Trophoblast cell (in vitro differentiated cells and primary cell): ENCODE results near the gene PORCN.

Source experiments
- DNase-seq, 2 donors: peaks; one replicate each; pipeline ENCODE4 v3.0.0-alpha.2; 2016
- H2AFZ ChIP-seq: 2 replicates; pipeline ENCODE4 v1.6.1; 2013; ENCODE audit warnings: low read length, moderate library complexity, mild to moderate bottlenecking; ENCODE audit not compliant: insufficient read depth, poor library complexity
- H2AK5ac ChIP-seq: 2 replicates; pipeline ENCODE4 v1.6.1; 2013; ENCODE audit warnings: mild to moderate bottlenecking, low read length
- H2BK120ac ChIP-seq: 2 replicates; pipeline ENCODE4 v1.6.1; 2013; ENCODE audit warnings: low read length, mild to moderate bottlenecking, moderate library complexity; ENCODE audit not compliant: insufficient read depth, poor library complexity
- H2BK12ac ChIP-seq: 2 replicates; pipeline ENCODE4 v1.6.1; 2013; ENCODE audit warnings: mild to moderate bottlenecking, low read length, moderate library complexity
- H2BK5ac ChIP-seq: 2 replicates; pipeline ENCODE4 v1.6.1; 2013; ENCODE audit warnings: low read length, low read depth, moderate library complexity, mild to moderate bottlenecking; ENCODE audit not compliant: poor library complexity
- H3K14ac ChIP-seq: 2 replicates; pipeline ENCODE4 v1.6.1; 2013; ENCODE audit warnings: mild to moderate bottlenecking, low read length
- H3K18ac ChIP-seq: 2 replicates; pipeline ENCODE4 v1.6.1; 2013; ENCODE audit warnings: mild to moderate bottlenecking, low read length
- H3K23ac ChIP-seq: 2 replicates; pipeline ENCODE4 v1.6.1; 2013; ENCODE audit warnings: low read length
- H3K27ac ChIP-seq: 2 replicates; pipeline ENCODE4 v1.5.1; 2013; ENCODE audit warnings: low read depth, mild to moderate bottlenecking, inconsistent platforms, low read length, moderate library complexity
- H3K27me3 ChIP-seq: 2 replicates; pipeline ENCODE4 v1.6.1; 2013; ENCODE audit warnings: inconsistent platforms, mild to moderate bottlenecking, low read length, moderate library complexity; ENCODE audit not compliant: insufficient read depth
- H3K36me3 ChIP-seq, 2 experiments: 1 replicate in 1 of 2; 2 replicates in 1 of 2; pipeline ENCODE4 v1.6.1; 2013; ENCODE audit warnings: low read length in 2 of 2, mild to moderate bottlenecking in 2 of 2, moderate library complexity in 1 of 2; ENCODE audit not compliant: insufficient read depth in 2 of 2, control insufficient read depth in 1 of 2
- H3K4ac ChIP-seq: 2 replicates; pipeline ENCODE4 v1.6.1; 2013; ENCODE audit warnings: low read depth, mild to moderate bottlenecking, low read length, moderate library complexity
- H3K4me1 ChIP-seq, 2 experiments: 1 replicate in 1 of 2; 2 replicates in 1 of 2; pipeline ENCODE4 v1.6.1; 2013; ENCODE audit warnings: low read length in 2 of 2, mild to moderate bottlenecking in 2 of 2, moderate library complexity in 1 of 2; ENCODE audit not compliant: insufficient read depth in 2 of 2, control insufficient read depth in 1 of 2
- H3K4me2 ChIP-seq: 2 replicates; pipeline ENCODE4 v1.6.1; 2013; ENCODE audit warnings: inconsistent platforms, mild to moderate bottlenecking, low read length, moderate library complexity
- H3K4me3 ChIP-seq: 2 replicates; pipeline ENCODE4 v1.5.1; 2013; ENCODE audit warnings: mild to moderate bottlenecking, low read depth, low read length, inconsistent platforms
- H3K79me1 ChIP-seq: one replicate; pipeline ENCODE4 v1.6.1; 2013; ENCODE audit warnings: low read length
- H3K79me2 ChIP-seq: 2 replicates; pipeline ENCODE4 v1.6.1; 2013; ENCODE audit warnings: low read length, mild to moderate bottlenecking; ENCODE audit not compliant: control insufficient read depth, insufficient read depth, poor library complexity
- H3K9ac ChIP-seq: 2 replicates; pipeline ENCODE4 v1.6.1; 2013; ENCODE audit warnings: mild to moderate bottlenecking, low read length
- H3K9me3 ChIP-seq: 2 replicates; pipeline ENCODE4 v1.6.1; 2013; ENCODE audit warnings: low read depth, mild to moderate bottlenecking, control low read depth, inconsistent platforms, low read length; ENCODE audit not compliant: insufficient read depth
- H4K12ac ChIP-seq: 2 replicates; pipeline ENCODE4 v1.6.1; 2013; ENCODE audit warnings: low read depth, mild to moderate bottlenecking, low read length, moderate library complexity
- H4K8ac ChIP-seq: 2 replicates; pipeline ENCODE4 v1.6.1; 2013; ENCODE audit warnings: low read depth, mild to moderate bottlenecking, low read length, moderate library complexity
- H4K91ac ChIP-seq: one replicate; pipeline ENCODE4 v1.6.1; 2013; ENCODE audit warnings: low read depth, mild to moderate bottlenecking, low read length, moderate library complexity
- WGBS: extraction: QIAGEN DNeasy Blood & Tissue Kit; methylation state at CpG from one replicate; pipeline ENCODE4 v1.1.7; 2013; ENCODE audit warnings: missing lambda C conversion rate; ENCODE audit not compliant: insufficient read length, insufficient coverage; ENCODE audit errors: extremely low coverage; 5-methylcytosine and 5-hydroxymethylcytosine counted together

Gene PORCN

DNA sequence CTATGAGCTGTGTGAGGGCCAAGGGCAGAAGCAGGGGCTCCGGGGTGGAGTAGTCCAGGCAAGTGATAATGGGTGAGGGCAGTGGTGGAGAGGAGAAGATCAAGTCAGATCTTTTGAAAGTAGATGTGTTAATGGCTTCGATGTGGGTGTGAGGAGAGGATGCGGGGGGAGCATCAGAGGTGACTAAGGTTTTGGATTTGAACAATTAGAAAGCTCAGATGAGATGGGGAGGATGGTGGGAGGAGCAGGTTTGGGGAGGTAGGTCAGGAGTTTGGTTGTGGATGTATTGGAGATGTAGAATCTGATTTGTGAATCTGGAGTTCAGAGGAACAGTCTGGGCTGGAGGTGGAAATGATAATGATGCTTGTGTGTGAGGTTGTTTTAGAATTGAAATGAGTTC lies 28.2 kb upstream of the PORCN start:
- H3K14ac ChIP-seq: no peak overlapping the region
- no peak overlapping the region for H2BK12ac ChIP-seq
- no peak for DNase-seq
- no peak overlapping the region for H3K18ac ChIP-seq
- no peak overlapping the region for H3K27ac ChIP-seq
- H3K4me2 ChIP-seq: no peak overlapping the region
- H4K8ac ChIP-seq: no peak overlapping the region
- H3K36me3 ChIP-seq: peaks cover 35 to 43% of the 10 kb centered on the region in 2 experiments
- H3K27me3 ChIP-seq: no peaks in the 10 kb centered on the region
- H3K79me2 ChIP-seq: peaks cover 8% of the 10 kb centered on the region
- no peak overlapping the region for H2AFZ ChIP-seq
- H3K23ac ChIP-seq: no peak overlapping the region
- no peak overlapping the region for H2BK120ac ChIP-seq
- H2AK5ac ChIP-seq: no peak overlapping the region
- WGBS: no CpG with 5 or more reads among the region's 3 CpGs
- no peak overlapping the region for H3K4ac ChIP-seq
- no peak overlapping the region for H4K12ac ChIP-seq
- H2BK5ac ChIP-seq: no peak overlapping the region
- no peak overlapping the region for H3K4me3 ChIP-seq
- H3K4me1 ChIP-seq: peaks cover 0 to 3% of the 10 kb centered on the region in 2 experiments
- no peaks in the 10 kb centered on the region for H3K9me3 ChIP-seq
- H4K91ac ChIP-seq: no peak overlapping the region
- H3K79me1 ChIP-seq: peaks cover 9% of the 10 kb centered on the region
- no peak overlapping the region for H3K9ac ChIP-seq

DNA sequence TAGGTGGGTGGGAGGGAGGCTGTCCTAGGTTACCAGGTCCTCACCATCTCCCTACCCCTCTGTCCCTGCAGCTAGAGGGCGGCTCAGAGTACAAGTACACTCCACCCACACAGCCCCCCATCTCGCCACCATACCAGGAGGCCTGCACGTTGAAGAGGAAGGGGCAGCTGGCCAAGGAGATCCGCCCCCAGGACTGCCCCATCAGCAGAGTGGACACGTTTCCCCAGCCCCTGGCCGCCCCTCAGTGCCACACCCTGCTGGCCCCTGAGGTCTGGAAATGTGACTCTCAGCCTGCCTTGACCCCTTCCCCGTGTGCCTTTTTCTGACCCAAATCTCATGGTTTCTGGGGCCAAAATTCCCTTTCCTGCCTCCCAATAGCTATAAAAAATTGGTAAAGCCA lies 26.3 kb upstream of the PORCN start:
- Histone ChIP-seq H3K4ac (no peak overlapping the region), H3K27ac (no peak overlapping the region), H3K4me3 (no peak overlapping the region), H3K23ac (no peak overlapping the region), H3K36me3 (peaks cover 35 to 43% of the 10 kb centered on the region in 2 experiments), H4K91ac (no peak overlapping the region), H2AFZ (no peak overlapping the region), H3K27me3 (no peaks in the 10 kb centered on the region), H3K14ac (no peak overlapping the region), H3K9me3 (no peaks in the 10 kb centered on the region), H4K8ac (no peak overlapping the region), H3K79me1 (no peaks in the 10 kb centered on the region), H3K4me1 (no peaks in the 10 kb centered on the region), H3K9ac (no peak overlapping the region), H3K79me2 (no peaks in the 10 kb centered on the region), H2AK5ac (no peak overlapping the region), H2BK5ac (no peak overlapping the region), H2BK12ac (no peak overlapping the region), H3K4me2 (no peak overlapping the region), H4K12ac (peak overlapping the region; percentile 30), H3K18ac (no peak overlapping the region), H2BK120ac (no peak overlapping the region)
- WGBS: no CpG with 5 or more reads among the region's 7 CpGs
- DNase-seq: no peak

DNA sequence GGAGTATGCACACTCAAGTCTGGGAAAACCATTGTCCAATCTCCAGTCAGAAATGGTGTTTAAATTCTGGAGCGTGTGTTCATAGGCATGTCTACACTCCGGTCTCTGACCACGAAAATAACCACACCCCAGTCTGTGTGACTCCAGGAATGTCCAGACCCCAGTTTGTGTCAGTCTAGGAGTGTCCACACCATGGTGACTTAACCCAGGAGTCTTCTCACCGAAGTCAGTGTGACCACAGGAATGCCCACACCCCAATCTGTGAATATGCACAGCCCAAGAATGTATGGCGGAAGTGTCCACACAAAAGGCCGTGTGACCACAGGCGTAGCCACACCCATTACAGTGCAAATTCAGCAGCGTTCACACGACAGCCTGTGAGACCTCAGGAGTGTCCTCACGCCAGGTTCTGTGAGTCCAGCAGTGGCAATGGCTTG lies 21.4 kb upstream of the PORCN start:
- peak; percentile 67 to 68 for DNase-seq
- Histone ChIP-seq H2AK5ac (no peak overlapping the region), H3K4me1 (peaks cover 4 to 10% of the 10 kb centered on the region in 2 experiments), H3K4me3 (no peak overlapping the region), H2AFZ (no peak overlapping the region), H3K36me3 (peaks cover 10 to 12% of the 10 kb centered on the region in 2 experiments), H3K27ac (peak overlapping the region; percentile 73), H2BK12ac (no peak overlapping the region), H4K8ac (no peak overlapping the region), H3K27me3 (no peaks in the 10 kb centered on the region), H2BK5ac (peak overlapping the region; percentile 38), H3K14ac (peak overlapping the region; percentile 18), H3K4ac (no peak overlapping the region), H2BK120ac (no peak overlapping the region), H3K79me1 (peaks cover 3% of the 10 kb centered on the region), H3K79me2 (no peaks in the 10 kb centered on the region), H3K9ac (no peak overlapping the region), H3K23ac (no peak overlapping the region), H3K9me3 (peaks cover 5% of the 10 kb centered on the region), H3K18ac (no peak overlapping the region), H3K4me2 (no peak overlapping the region), H4K91ac (peak overlapping the region; percentile 55), H4K12ac (no peak overlapping the region)
- no CpG with 5 or more reads among the region's 10 CpGs for WGBS

DNA sequence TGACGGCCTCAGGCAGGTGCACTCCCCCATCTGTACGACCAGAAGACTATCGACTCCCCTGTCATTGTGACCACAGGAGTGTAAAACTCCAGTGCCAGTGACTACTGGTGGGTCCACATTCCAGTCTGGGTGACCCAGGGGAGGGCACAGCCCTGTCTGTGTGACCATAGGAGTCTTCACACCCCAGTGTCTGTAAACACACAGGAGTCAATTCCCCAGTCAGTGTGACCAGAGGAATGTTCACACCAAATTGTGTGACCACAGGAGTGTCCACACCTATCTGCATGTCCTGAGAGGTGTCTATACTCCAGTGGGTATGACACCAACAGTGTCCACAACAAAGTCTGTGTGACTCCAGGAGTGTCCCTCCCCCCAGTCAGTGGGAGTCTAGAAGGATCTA lies 20.8 kb upstream of the PORCN start:
- no peak overlapping the region for H2BK12ac ChIP-seq
- no peak overlapping the region for H4K12ac ChIP-seq
- no peak overlapping the region for H3K9ac ChIP-seq
- H3K4me2 ChIP-seq: no peak overlapping the region
- H3K4me3 ChIP-seq: no peak overlapping the region
- peaks cover 4 to 12% of the 10 kb centered on the region in 2 experiments for H3K4me1 ChIP-seq
- H2AK5ac ChIP-seq: no peak overlapping the region
- no peaks in the 10 kb centered on the region for H3K79me2 ChIP-seq
- no peak for DNase-seq
- peak overlapping the region; percentile 21 for H3K4ac ChIP-seq
- no peak overlapping the region for H2BK5ac ChIP-seq
- peak overlapping the region; percentile 55 for H4K91ac ChIP-seq
- H3K27me3 ChIP-seq: no peaks in the 10 kb centered on the region
- H3K23ac ChIP-seq: no peak overlapping the region
- peaks cover 7 to 9% of the 10 kb centered on the region in 2 experiments for H3K36me3 ChIP-seq
- H3K27ac ChIP-seq: peak overlapping the region; percentile 73
- whole genome bisulfite sequencing: no CpG with 5 or more reads among the region's 3 CpGs
- peaks cover 3% of the 10 kb centered on the region for H3K79me1 ChIP-seq
- peak overlapping the region; percentile 5 for H3K14ac ChIP-seq
- H2AFZ ChIP-seq: no peak overlapping the region
- H4K8ac ChIP-seq: no peak overlapping the region
- peaks cover 5% of the 10 kb centered on the region for H3K9me3 ChIP-seq
- no peak overlapping the region for H2BK120ac ChIP-seq
- no peak overlapping the region for H3K18ac ChIP-seq
